ENCODE data around the gene CHD1L.

- TF ChIP-seq CTCF (IDR thresholded peaks at IDR 0.05; ENCODE audit: low read length), result no peak
- TF ChIP-seq EZH2 (optimal IDR thresholded peaks at IDR 0.05; ENCODE audit: low read depth, low read length), result no peak
Measured at GRCh38 chr1:147292012-147292411, 49.5 kb downstream of the CHD1L start.

Measured in MM.1S (cell line).